Gastroesophageal sphincter (tissue), 3 donors: Measurements from ENCODE around the gene FRMD3.

Experiments
- CTCF ChIP-seq, 4 experiments: fragments of 200-600 bp in 2 of 4; fragments of 450-650 bp in 2 of 4; sonication (generic) in 1 of 4; IDR thresholded peaks; one replicate each; pipeline ENCODE4 v1.5.1; 2017 to 2019; ENCODE audit warnings: antibody characterized with exemption in 4 of 4, mild to moderate bottlenecking in 2 of 4, moderate library complexity in 2 of 4
- EP300 ChIP-seq: sonication (generic); formaldehyde crosslinking; IDR thresholded peaks from one replicate; pipeline ENCODE4 v1.6.1; 2017; ENCODE audit warnings: antibody characterized with exemption, mild to moderate bottlenecking
- POLR2A ChIP-seq, 2 donors: fragments of 450-650 bp; IDR thresholded peaks; one replicate each; pipeline ENCODE4 v1.6.1; 2017; ENCODE audit warnings: antibody characterized with exemption in 2 of 2, mild to moderate bottlenecking in 2 of 2, moderate library complexity in 1 of 2
- POLR2AphosphoS5 ChIP-seq: sonication (generic); formaldehyde crosslinking; IDR thresholded peaks from one replicate; pipeline ENCODE4 v1.6.1; 2017; ENCODE audit warnings: antibody characterized with exemption

GRCh38 chr9:83444110-83444509 is 94.1 kb downstream of the FRMD3 start:
- no peak for TF ChIP-seq CTCF (IDR thresholded peaks at IDR 0.05)
- no peak for TF ChIP-seq POLR2A (IDR thresholded peaks at IDR 0.05)
- no peak for TF ChIP-seq EP300
- no peak for TF ChIP-seq POLR2AphosphoS5
